ENCODE measurements around the gene PAX2.
"Not testable (repeated sequence)": the region's sequence is repeated elsewhere in the genome, so short reads cannot be mapped to it uniquely, and the experiment has no call there.

The PAX2 gene

GRCh38 chr10:100744987-100745881 is at the start of gene PAX2:
Gene PAX2, plus strand, starts transcription at chr10:100745582. Its CDS starts 679 bp downstream, at chr10:100746261.
- in situ Hi-C loops (cut with HindIII; ENCODE audit: low sequenced_read_pairs) = loop anchor here (5.0 kb wide), 1 partner anchor 82 kb away; no protein-coding TSS in a partner anchor

GRCh38 chr10:100696477-100696901 is 48.9 kb upstream of the PAX2 start:
- in situ Hi-C loops (cut with HindIII; ENCODE audit: low sequenced_read_pairs) = no loop called here

- in situ Hi-C loops (cut with HindIII; ENCODE audit: low sequenced_read_pairs) = no loop called here
Measured at GRCh38 chr10:100697070-100697469, 48.3 kb upstream of the PAX2 start.

GRCh38 chr10:100697631-100698030 is 47.8 kb upstream of the PAX2 start:
- in situ Hi-C loops (cut with HindIII; ENCODE audit: low sequenced_read_pairs) = no loop called here

GRCh38 chr10:100701704-100702103 is 43.7 kb upstream of the PAX2 start:
- in situ Hi-C loops (cut with HindIII; ENCODE audit: low sequenced_read_pairs) = not testable (repeated sequence)

- in situ Hi-C loops (cut with HindIII; ENCODE audit: low sequenced_read_pairs) = no loop called here
Measured at GRCh38 chr10:100705139-100705538, 40.2 kb upstream of the PAX2 start.

- in situ Hi-C loops (cut with HindIII; ENCODE audit: low sequenced_read_pairs) = no loop called here
Measured at GRCh38 chr10:100707261-100707848, 38.0 kb upstream of the PAX2 start.

GRCh38 chr10:100709146-100710082 is 36.0 kb upstream of the PAX2 start:
- in situ Hi-C loops (cut with HindIII; ENCODE audit: low sequenced_read_pairs) = no loop called here

- in situ Hi-C loops (cut with HindIII; ENCODE audit: low sequenced_read_pairs) = no loop called here
Measured at GRCh38 chr10:100710151-100710871, 35.1 kb upstream of the PAX2 start.

GRCh38 chr10:100713049-100713858 is 32.1 kb upstream of the PAX2 start:
- in situ Hi-C loops (cut with HindIII; ENCODE audit: low sequenced_read_pairs) = no loop called here

GRCh38 chr10:100713859-100714565 is 31.4 kb upstream of the PAX2 start:
- in situ Hi-C loops (cut with HindIII; ENCODE audit: low sequenced_read_pairs) = no loop called here

GRCh38 chr10:100714566-100714950 is 30.8 kb upstream of the PAX2 start:
- in situ Hi-C loops (cut with HindIII; ENCODE audit: low sequenced_read_pairs) = no loop called here

- in situ Hi-C loops (cut with HindIII; ENCODE audit: low sequenced_read_pairs) = no loop called here
Measured at GRCh38 chr10:100715101-100715444, 30.3 kb upstream of the PAX2 start.

GRCh38 chr10:100715445-100716385 is 29.7 kb upstream of the PAX2 start:
- in situ Hi-C loops (cut with HindIII; ENCODE audit: low sequenced_read_pairs) = no loop called here

GRCh38 chr10:100717166-100717565 is 28.2 kb upstream of the PAX2 start:
- in situ Hi-C loops (cut with HindIII; ENCODE audit: low sequenced_read_pairs) = no loop called here

GRCh38 chr10:100718197-100718742 is 27.1 kb upstream of the PAX2 start:
- in situ Hi-C loops (cut with HindIII; ENCODE audit: low sequenced_read_pairs) = no loop called here

- in situ Hi-C loops (cut with HindIII; ENCODE audit: low sequenced_read_pairs) = no loop called here
Measured at GRCh38 chr10:100723180-100723579, 22.2 kb upstream of the PAX2 start.
